IMR-90 (cell line): ENCODE results near the gene ADGRF5. TPM values are rescaled to one million over a fixed set of nuclear protein-coding genes. Genes with fewer than 3 reads are reported as not detected.

Experiments used
- ATAC-seq: fragments of 200-7000 bp; cut with Tn5 transposase; 2 replicates; pipeline ENCODE4 v1.9.1; 2020; ENCODE audit warnings: low read depth, mild to moderate bottlenecking, moderate library complexity
- BruUV-seq: library from RNA; stranded (reverse); fragments of 400-500 nt; replicated peaks from 2 replicates; lab custom pipeline; 2021; lab: Mats Ljungman, UMichigan
- CTCF ChIA-PET: fragments of 300-600 bp; formaldehyde crosslinking; extraction: SDS; loops from one replicate; lab custom pipeline; 2021; ENCODE audit warnings: antibody characterized with exemption; lab: Yijun Ruan, JAX
- POLR2A ChIA-PET: fragments of 300-600 bp; sonication (Branson Sonifier 250); formaldehyde crosslinking; loops from one replicate; lab custom pipeline; 2022; ENCODE audit warnings: antibody characterized with exemption; ENCODE audit not compliant: unreplicated experiment; lab: Charles Lee
- DNase-seq: peaks from one replicate; pipeline ENCODE4 v3.0.0; 2013
- H2AFZ ChIP-seq: replicated peaks from 2 replicates; pipeline ENCODE3; 2013; ENCODE audit warnings: low read length, mild to moderate bottlenecking; ENCODE audit not compliant: poor library complexity
- H2AK5ac ChIP-seq: 2 replicates; pipeline ENCODE4 v1.6.1; 2013; ENCODE audit warnings: low read depth, low read length, inconsistent platforms
- H2AK9ac ChIP-seq: replicated peaks from 2 replicates; pipeline ENCODE3; 2013; ENCODE audit warnings: mild to moderate bottlenecking, low read depth, low read length, moderate library complexity; ENCODE audit not compliant: poor library complexity
- H2BK120ac ChIP-seq: 2 replicates; pipeline ENCODE4 v1.6.1; 2013; ENCODE audit warnings: low read depth, low read length, inconsistent platforms
- H2BK15ac ChIP-seq: 3 replicates; pipeline ENCODE4 v1.6.1; 2013; ENCODE audit warnings: low read depth, low read length, inconsistent platforms
- H2BK20ac ChIP-seq: 2 replicates; pipeline ENCODE4 v1.6.1; 2013; ENCODE audit warnings: low read depth, mild to moderate bottlenecking, inconsistent platforms, low read length, moderate library complexity
- H2BK5ac ChIP-seq: 2 replicates; pipeline ENCODE4 v1.6.1; 2013; ENCODE audit warnings: mild to moderate bottlenecking, low read depth, low read length, inconsistent platforms; ENCODE audit not compliant: poor library complexity, severe bottlenecking
- H3K14ac ChIP-seq: replicated peaks from 2 replicates; pipeline ENCODE4 v1.6.1; 2013; ENCODE audit warnings: low read depth, low read length, inconsistent platforms
- H3K18ac ChIP-seq: 2 replicates; pipeline ENCODE4 v1.6.1; 2013; ENCODE audit warnings: low read depth, low read length, control low read depth
- H3K23ac ChIP-seq: 2 replicates; pipeline ENCODE4 v1.6.1; 2013; ENCODE audit warnings: low read depth, low read length, inconsistent platforms
- H3K27ac ChIP-seq: 2 replicates; pipeline ENCODE4 v1.5.1; 2013; ENCODE audit warnings: mild to moderate bottlenecking, control low read depth, low read length; ENCODE audit not compliant: insufficient read depth
- H3K27me3 ChIP-seq: 2 replicates; pipeline ENCODE4 v1.6.1; 2013; ENCODE audit warnings: low read length; ENCODE audit not compliant: control insufficient read depth, insufficient read depth
- H3K36me3 ChIP-seq: 2 replicates; pipeline ENCODE4 v1.6.1; 2013; ENCODE audit warnings: low read length, mixed read lengths; ENCODE audit not compliant: control insufficient read depth, insufficient read depth
- H3K4ac ChIP-seq: 2 replicates; pipeline ENCODE4 v1.6.1; 2013; ENCODE audit warnings: low read depth, low read length, inconsistent platforms
- H3K4me1 ChIP-seq: 2 replicates; pipeline ENCODE4 v1.6.1; 2013; ENCODE audit warnings: low read length, mixed read lengths; ENCODE audit not compliant: control insufficient read depth, insufficient read depth
- H3K4me2 ChIP-seq: 2 replicates; pipeline ENCODE4 v1.6.1; 2013; ENCODE audit warnings: low read depth, mild to moderate bottlenecking, control low read depth, low read length, moderate library complexity
- H3K4me3 ChIP-seq: 2 replicates; pipeline ENCODE4 v1.5.1; 2013; ENCODE audit warnings: low read depth, mild to moderate bottlenecking, control low read depth, low read length, moderate library complexity; ENCODE audit not compliant: insufficient read depth
- H3K56ac ChIP-seq: 2 replicates; pipeline ENCODE4 v1.6.1; 2013; ENCODE audit warnings: low read length, inconsistent platforms; ENCODE audit not compliant: insufficient read depth; ENCODE audit errors: extremely low read depth
- H3K79me1 ChIP-seq, 2 experiments: 2 replicates each; pipeline ENCODE4 v1.6.1; 2013; ENCODE audit warnings: low read length in 2 of 2, inconsistent platforms in 1 of 2, low read depth in 1 of 2
- H3K9ac ChIP-seq: 2 replicates; pipeline ENCODE4 v1.6.1; 2013; ENCODE audit warnings: low read depth, low read length, control low read depth
- H3K9me1 ChIP-seq: 2 replicates; pipeline ENCODE4 v1.6.1; 2013; ENCODE audit warnings: low read length, inconsistent platforms; ENCODE audit not compliant: insufficient read depth
- H3K9me3 ChIP-seq: 2 replicates; pipeline ENCODE4 v1.6.1; 2013; ENCODE audit warnings: low read length; ENCODE audit not compliant: control insufficient read depth, insufficient read depth
- H4K20me1 ChIP-seq: 2 replicates; pipeline ENCODE4 v1.6.1; 2013; ENCODE audit warnings: low read length, inconsistent platforms; ENCODE audit not compliant: insufficient read depth
- H4K5ac ChIP-seq: 2 replicates; pipeline ENCODE4 v1.6.1; 2013; ENCODE audit warnings: mild to moderate bottlenecking, low read depth, low read length, control low read depth
- H4K8ac ChIP-seq, 2 experiments: 2 replicates each; pipeline ENCODE4 v1.6.1; 2013; ENCODE audit warnings: low read depth in 2 of 2, low read length in 2 of 2, control low read depth in 1 of 2, inconsistent platforms in 1 of 2
- H4K91ac ChIP-seq: 2 replicates; pipeline ENCODE4 v1.6.1; 2013; ENCODE audit warnings: low read depth, low read length, inconsistent platforms; ENCODE audit not compliant: insufficient read depth
- CEBPB ChIP-seq: IDR thresholded peaks from 2 replicates; pipeline ENCODE4 v1.6.1; 2012; ENCODE audit warnings: low read depth, low read length, improper control_type of control experiment
- CHD1 ChIP-seq: IDR thresholded peaks from 2 replicates; pipeline ENCODE4 v1.6.1; 2012; ENCODE audit warnings: low read depth, low read length, improper control_type of control experiment
- CTCF ChIP-seq: conservative IDR thresholded peaks from 2 replicates; pipeline ENCODE4 v1.5.1; 2012; ENCODE audit warnings: mild to moderate bottlenecking, low read depth, low read length, improper control_type of control experiment
- ELK1 ChIP-seq: fragments of 150-350 bp; IDR thresholded peaks from 2 replicates; pipeline ENCODE4 v1.6.1; 2016; ENCODE audit warnings: low read depth, mild to moderate bottlenecking, low read length, moderate library complexity, borderline replicate concordance
- FOS ChIP-seq: fragments of 150-350 bp; IDR thresholded peaks from 2 replicates; pipeline ENCODE4 v1.6.1; 2016; ENCODE audit warnings: low read depth, low read length
- MAZ ChIP-seq: IDR thresholded peaks from 2 replicates; pipeline ENCODE4 v1.6.1; 2012; ENCODE audit warnings: low read depth, mild to moderate bottlenecking, low read length, improper control_type of control experiment, moderate library complexity, borderline replicate concordance
- MXI1 ChIP-seq: IDR thresholded peaks from 2 replicates; pipeline ENCODE4 v1.6.1; 2012; ENCODE audit warnings: low read depth, mild to moderate bottlenecking, low read length, moderate library complexity, borderline replicate concordance
- NFE2L2 ChIP-seq: fragments of 150-350 bp; IDR thresholded peaks from 2 replicates; pipeline ENCODE4 v1.6.1; 2016; ENCODE audit warnings: low read depth, mild to moderate bottlenecking, low read length
- POLR2A ChIP-seq: IDR thresholded peaks from 2 replicates; pipeline ENCODE4 v1.6.1; 2012; ENCODE audit warnings: mild to moderate bottlenecking, low read depth, low read length
- RAD21 ChIP-seq: IDR thresholded peaks from 2 replicates; pipeline ENCODE4 v1.6.1; 2012; ENCODE audit warnings: low read length, improper control_type of control experiment
- RCOR1 ChIP-seq: IDR thresholded peaks from 2 replicates; pipeline ENCODE4 v1.6.1; 2012; ENCODE audit warnings: mild to moderate bottlenecking, low read length, improper control_type of control experiment; ENCODE audit not compliant: insufficient replicate concordance
- RFX5 ChIP-seq: IDR thresholded peaks from 2 replicates; pipeline ENCODE4 v1.8.0; 2012; ENCODE audit warnings: low read depth, mild to moderate bottlenecking, low read length, moderate library complexity
- SMC3 ChIP-seq: fragments of 150-350 bp; IDR thresholded peaks from 2 replicates; pipeline ENCODE4 v1.6.1; 2016; ENCODE audit warnings: low read depth, mild to moderate bottlenecking, antibody characterized with exemption, low read length, moderate library complexity
- WGBS, 2 experiments: methylation state at CpG; one replicate each; pipeline versions ENCODE4 v1.1.5 to v1.1.7; 2013; ENCODE audit warnings: missing lambda C conversion rate in 2 of 2; ENCODE audit not compliant: insufficient read length in 1 of 2; ENCODE audit errors: extremely low coverage in 2 of 2; 5-methylcytosine and 5-hydroxymethylcytosine counted together
- dilution Hi-C: fragments of 300-500 bp; cut with HindIII; formaldehyde crosslinking; loops from one replicate; pipeline ENCODE4 v1.14.3; 2018; ENCODE audit warnings: low sequenced_read_pairs; ENCODE audit not compliant: unreplicated experiment
- in situ Hi-C: fragments of 300-500 bp; cut with MboI; formaldehyde crosslinking; loops from 3 replicates; pipeline ENCODE4 v1.14.3; 2019; ENCODE audit warnings: low sequenced_read_pairs, inconsistent platforms, mixed read lengths
- intact Hi-C: fragments of 100-400 bp; cut with micrococcal nuclease; formaldehyde crosslinking; loops from 2 replicates; pipeline ENCODE4 v1.10.0; 2022
- polyA plus RNA-seq, 3 experiments: library from polyadenylated mRNA; depleted of rRNA; stranded (reverse); fragments of >200 nt; gene quantifications; 2 replicates each; pipeline ENCODE4 v1.2.3, GENCODE V29; 2012; ENCODE audit warnings: low replicate concordance in 1 of 3
- total RNA-seq: library from RNA; depleted of rRNA; stranded (reverse); fragments of >200 nt; gene quantifications from 2 replicates; pipeline ENCODE4 v1.2.3, GENCODE V29; 2012
- TF ChIP-seq, protein P1 (sequence below): fragments of 150-350 bp; IDR thresholded peaks from 2 replicates; pipeline ENCODE4 v1.6.1; 2017; ENCODE audit warnings: mild to moderate bottlenecking, antibody characterized with exemption, low read length, low read depth

The ADGRF5 gene
- total and polyA plus RNA-seq, 2 of the 4 experiments (the other 2 are of a cell fraction), result not detected

GRCh38 chr6:46863791-46864190 is 57.9 kb downstream of the ADGRF5 start:
- Histone ChIP-seq H3K14ac (no peak overlapping the region), H4K91ac (no peak overlapping the region), H2BK20ac (no peak overlapping the region), H3K4me3 (no peak overlapping the region), H2BK120ac (no peak overlapping the region), H3K4me2 (no peak overlapping the region), H3K18ac (no peak overlapping the region), H4K8ac (no peak overlapping the region), H3K27me3 (no peaks in the 10 kb centered on the region), H2AK5ac (no peak overlapping the region), H3K4me1 (no peaks in the 10 kb centered on the region), H4K5ac (no peak overlapping the region), H3K79me1 (no peaks in the 10 kb centered on the region), H3K9me1 (no peaks in the 10 kb centered on the region), H3K23ac (no peak overlapping the region), H3K36me3 (no peaks in the 10 kb centered on the region), H2BK15ac (no peak overlapping the region), H3K56ac (no peak overlapping the region), H4K20me1 (no peaks in the 10 kb centered on the region), H2BK5ac (no peak overlapping the region), H3K27ac (no peak overlapping the region), H3K9ac (no peak overlapping the region), H3K9me3 (no peaks in the 10 kb centered on the region), H3K4ac (no peak overlapping the region), H2AK9ac (no peak overlapping the region), H2AFZ (no peak overlapping the region)
- ChIA-PET CTCF (no interaction called here), POLR2A (no interaction called here)
- WGBS, 2 experiments, result no CpG with 5 or more reads among the region's 3 CpGs
- DNase-seq (no peak), ATAC-seq (no peak)
- no TSS peak for BruUV-seq
- no peak for TF ChIP-seq CHD1
- no peak for TF ChIP-seq RAD21
- TF ChIP-seq, protein P1, sequence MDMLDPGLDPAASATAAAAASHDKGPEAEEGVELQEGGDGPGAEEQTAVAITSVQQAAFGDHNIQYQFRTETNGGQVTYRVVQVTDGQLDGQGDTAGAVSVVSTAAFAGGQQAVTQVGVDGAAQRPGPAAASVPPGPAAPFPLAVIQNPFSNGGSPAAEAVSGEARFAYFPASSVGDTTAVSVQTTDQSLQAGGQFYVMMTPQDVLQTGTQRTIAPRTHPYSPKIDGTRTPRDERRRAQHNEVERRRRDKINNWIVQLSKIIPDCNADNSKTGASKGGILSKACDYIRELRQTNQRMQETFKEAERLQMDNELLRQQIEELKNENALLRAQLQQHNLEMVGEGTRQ, result no peak
- TF ChIP-seq ELK1, result no peak
- TF ChIP-seq RFX5, result no peak
- no peak for TF ChIP-seq NFE2L2
- TF ChIP-seq RCOR1, result no peak
- TF ChIP-seq MAZ, result no peak
- TF ChIP-seq POLR2A, result no peak
- TF ChIP-seq MXI1, result no peak
- no peak for TF ChIP-seq FOS
- TF ChIP-seq CEBPB, result no peak
- TF ChIP-seq SMC3, result no peak
- TF ChIP-seq CTCF, result no peak
- intact Hi-C loops (no loop called here), dilution Hi-C loops (no loop called here), in situ Hi-C loops (no loop called here)
